SJCRH30 (cell line): ENCODE measurements around the gene GUCY2F. TPM values are rescaled to one million over a fixed set of nuclear protein-coding genes. Genes with fewer than 3 reads are reported as not detected.

ENCODE experiments used
- DNase-seq, 2 experiments: peaks; one replicate each; pipeline ENCODE4 v3.0.0-alpha.2; 2015 to 2020
- H3K27ac ChIP-seq: fragments of 250-450 bp; sonication (Bioruptor Pico); 2 replicates; pipeline ENCODE4 v1.5.1; 2020; ENCODE audit warnings: mild to moderate bottlenecking, moderate library complexity
- H3K27me3 ChIP-seq: fragments of 250-450 bp; sonication (Bioruptor Pico); 2 replicates; pipeline ENCODE4 v1.5.1; 2020; ENCODE audit warnings: mild to moderate bottlenecking, moderate library complexity
- H3K36me3 ChIP-seq: fragments of 250-450 bp; sonication (Bioruptor Pico); 2 replicates; pipeline ENCODE4 v1.5.1; 2020; ENCODE audit warnings: mild to moderate bottlenecking, moderate library complexity
- H3K4me1 ChIP-seq: fragments of 250-450 bp; sonication (Bioruptor Pico); 2 replicates; pipeline ENCODE4 v1.5.1; 2020; ENCODE audit warnings: mild to moderate bottlenecking, moderate library complexity
- H3K4me3 ChIP-seq: fragments of 250-450 bp; sonication (Bioruptor Pico); 2 replicates; pipeline ENCODE4 v1.5.1; 2020; ENCODE audit warnings: mild to moderate bottlenecking, moderate library complexity
- H3K9me3 ChIP-seq: fragments of 250-450 bp; sonication (Bioruptor Pico); replicated peaks from 2 replicates; pipeline ENCODE4 v1.5.1; 2020; ENCODE audit warnings: mild to moderate bottlenecking, moderate library complexity
- total RNA-seq: library from RNA; depleted of rRNA; stranded (reverse); fragments of >200 nt; shearing (Covaris generic); gene quantifications from 2 replicates; pipeline ENCODE4 v1.2.3, GENCODE V29; 2014

The GUCY2F gene
- total RNA-seq, 1 experiment from 2014 or later, result not detected

DNA sequence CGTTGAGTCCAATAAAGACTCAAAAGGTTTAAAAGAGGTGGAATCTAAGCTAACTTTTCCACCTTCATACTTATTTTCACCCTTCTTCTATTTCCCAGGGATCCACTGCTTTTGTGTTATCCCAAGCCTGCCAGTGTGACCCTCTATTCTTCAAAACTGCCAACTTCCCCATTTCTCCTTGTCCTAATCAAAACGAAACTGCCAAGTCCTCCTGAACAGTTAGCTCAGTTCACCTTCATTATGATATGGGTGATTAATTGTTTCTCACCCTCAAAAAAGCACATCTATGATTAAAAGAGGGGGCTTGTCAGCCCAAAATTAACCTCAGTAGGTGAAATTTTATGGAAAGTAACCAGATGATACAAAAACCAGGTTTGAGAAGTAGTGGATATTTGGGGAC, 108.4 kb downstream of the GUCY2F start:
- no peak for DNase-seq
- H3K9me3 ChIP-seq, result no peaks in the 10 kb centered on the region
- no peaks in the 10 kb centered on the region for H3K4me1 ChIP-seq
- H3K27me3 ChIP-seq, result no peaks in the 10 kb centered on the region
- no peak overlapping the region for H3K4me3 ChIP-seq
- no peak overlapping the region for H3K27ac ChIP-seq
- no peaks in the 10 kb centered on the region for H3K36me3 ChIP-seq

DNA sequence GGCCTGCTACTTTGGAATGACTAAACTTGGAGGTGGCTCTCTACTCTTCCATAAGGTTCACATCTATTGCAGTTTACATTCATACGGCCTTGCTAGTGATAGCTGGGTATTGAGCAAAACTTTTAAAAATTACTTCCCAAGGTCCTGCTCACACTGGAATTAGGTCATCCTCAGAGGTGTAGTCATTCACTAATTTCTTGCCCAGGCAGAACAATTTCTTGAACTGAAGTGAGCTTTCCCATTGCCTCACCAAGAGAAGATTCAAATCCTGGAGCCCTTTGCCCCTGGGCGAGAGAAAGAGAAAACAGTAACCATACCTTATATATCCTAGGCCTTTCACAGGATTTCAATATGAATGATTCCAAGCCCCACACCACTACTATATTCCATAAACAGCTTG, 109.2 kb downstream of the GUCY2F start:
- Histone ChIP-seq H3K27me3 (no peaks in the 10 kb centered on the region), H3K27ac (no peak overlapping the region), H3K4me3 (no peak overlapping the region), H3K36me3 (no peaks in the 10 kb centered on the region), H3K9me3 (no peaks in the 10 kb centered on the region), H3K4me1 (no peaks in the 10 kb centered on the region)
- DNase-seq, result no peak

DNA sequence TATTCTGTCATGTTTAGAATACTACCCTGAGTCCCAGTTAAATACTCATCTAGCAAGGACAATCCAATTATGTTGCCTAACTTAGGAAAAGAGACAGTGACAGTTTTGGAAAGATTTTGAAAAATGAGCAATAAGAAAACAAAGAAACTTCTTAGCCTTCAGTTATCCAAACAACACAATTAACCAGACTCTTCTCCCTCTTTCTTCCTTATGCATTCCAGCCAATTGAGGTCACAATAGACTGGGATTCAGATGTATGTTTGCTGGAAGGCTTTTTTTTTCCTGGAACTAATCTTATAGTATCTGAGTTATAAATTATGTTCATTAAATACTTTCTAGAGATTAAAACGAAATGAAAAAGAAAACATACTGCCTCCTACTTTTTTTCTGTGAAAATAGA, 109.6 kb downstream of the GUCY2F start:
- DNase-seq, result no peak
- no peaks in the 10 kb centered on the region for H3K36me3 ChIP-seq
- no peaks in the 10 kb centered on the region for H3K27me3 ChIP-seq
- H3K9me3 ChIP-seq, result no peaks in the 10 kb centered on the region
- no peaks in the 10 kb centered on the region for H3K4me1 ChIP-seq
- no peak overlapping the region for H3K4me3 ChIP-seq
- no peak overlapping the region for H3K27ac ChIP-seq

DNA sequence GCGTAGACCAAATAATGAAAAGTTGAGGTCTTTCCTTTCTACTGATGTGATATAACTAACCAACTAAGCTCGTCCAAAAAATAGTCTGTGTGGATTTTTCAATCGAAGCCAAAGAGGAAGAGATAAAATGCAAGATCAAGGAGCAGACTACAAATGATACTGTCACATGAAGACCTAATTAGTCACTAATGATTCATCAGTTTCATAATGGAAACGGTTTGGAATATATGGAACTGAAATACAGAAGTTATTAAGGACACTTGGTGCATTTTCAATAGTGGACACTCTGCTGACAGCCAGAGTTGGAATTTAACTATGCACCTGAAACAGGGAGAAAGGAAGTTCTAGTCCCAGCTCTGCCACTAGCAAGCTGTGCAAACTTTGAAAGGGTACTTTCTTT, 119.8 kb downstream of the GUCY2F start:
- DNase-seq, result no peak

GRCh38 chrX:109360301-109360700, 121.6 kb downstream of the GUCY2F start:
- no peaks in the 10 kb centered on the region for H3K4me1 ChIP-seq
- DNase-seq, result no peak

More for the DNA sequence above, 119.8 kb downstream of the GUCY2F start:
- no peaks in the 10 kb centered on the region for H3K27me3 ChIP-seq
- H3K4me1 ChIP-seq, result no peaks in the 10 kb centered on the region
- no peaks in the 10 kb centered on the region for H3K9me3 ChIP-seq
- no peak overlapping the region for H3K27ac ChIP-seq
- no peaks in the 10 kb centered on the region for H3K36me3 ChIP-seq
- H3K4me3 ChIP-seq, result no peak overlapping the region

GRCh38 chrX:109357706-109358105, 124.2 kb downstream of the GUCY2F start:
- Histone ChIP-seq H3K4me3 (no peak overlapping the region), H3K27me3 (no peaks in the 10 kb centered on the region), H3K27ac (no peak overlapping the region), H3K9me3 (no peaks in the 10 kb centered on the region), H3K4me1 (no peaks in the 10 kb centered on the region), H3K36me3 (no peaks in the 10 kb centered on the region)
- no peak for DNase-seq

More at GRCh38 chrX:109360301-109360700, 121.6 kb downstream of the GUCY2F start:
- Histone ChIP-seq H3K9me3 (no peaks in the 10 kb centered on the region), H3K27me3 (no peaks in the 10 kb centered on the region), H3K4me3 (no peak overlapping the region), H3K36me3 (no peaks in the 10 kb centered on the region), H3K27ac (no peak overlapping the region)

- H3K27ac ChIP-seq, result no peak overlapping the region
- no peak overlapping the region for H3K4me3 ChIP-seq
- no peaks in the 10 kb centered on the region for H3K36me3 ChIP-seq
- no peaks in the 10 kb centered on the region for H3K4me1 ChIP-seq
- no peaks in the 10 kb centered on the region for H3K9me3 ChIP-seq
- no peak for DNase-seq
- no peaks in the 10 kb centered on the region for H3K27me3 ChIP-seq
Measured at GRCh38 chrX:109356684-109357083, 125.2 kb downstream of the GUCY2F start.

- DNase-seq, result no peak
- Histone ChIP-seq H3K27me3 (no peaks in the 10 kb centered on the region), H3K27ac (no peak overlapping the region)
Measured at GRCh38 chrX:109352066-109352588, 129.8 kb downstream of the GUCY2F start.

GRCh38 chrX:109351557-109351956, 130.3 kb downstream of the GUCY2F start:
- Histone ChIP-seq H3K27me3 (no peaks in the 10 kb centered on the region), H3K9me3 (no peaks in the 10 kb centered on the region), H3K36me3 (no peaks in the 10 kb centered on the region), H3K27ac (no peak overlapping the region), H3K4me1 (no peaks in the 10 kb centered on the region), H3K4me3 (no peak overlapping the region)
- DNase-seq, result no peak

More at GRCh38 chrX:109352066-109352588, 129.8 kb downstream of the GUCY2F start:
- Histone ChIP-seq H3K4me3 (no peak overlapping the region), H3K9me3 (no peaks in the 10 kb centered on the region), H3K4me1 (no peaks in the 10 kb centered on the region), H3K36me3 (no peaks in the 10 kb centered on the region)

DNA sequence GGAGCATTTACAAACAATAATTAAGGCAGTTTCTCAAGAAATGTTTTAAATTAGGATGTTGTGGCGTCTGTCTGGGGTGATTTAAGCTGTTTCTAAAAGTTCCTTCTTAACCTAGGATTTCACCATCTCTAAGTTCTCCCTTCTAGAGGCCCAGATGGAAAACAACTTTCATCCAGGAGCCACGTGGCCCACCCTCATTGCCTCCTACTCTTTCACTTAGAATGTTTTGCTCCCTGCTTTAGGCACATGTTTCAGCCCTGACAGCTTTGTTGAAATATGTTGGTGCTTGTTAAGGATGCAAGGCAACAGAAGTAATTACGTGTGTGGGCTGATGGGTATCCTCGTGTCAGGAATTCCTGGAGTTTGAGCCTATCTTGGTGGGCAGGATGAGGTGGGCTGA, 131.3 kb downstream of the GUCY2F start:
- Histone ChIP-seq H3K27me3 (no peaks in the 10 kb centered on the region), H3K9me3 (no peaks in the 10 kb centered on the region), H3K27ac (no peak overlapping the region), H3K4me3 (no peak overlapping the region), H3K36me3 (no peaks in the 10 kb centered on the region), H3K4me1 (no peaks in the 10 kb centered on the region)
- DNase-seq, result no peak

GRCh38 chrX:109350051-109350450, 131.8 kb downstream of the GUCY2F start:
- Histone ChIP-seq H3K4me3 (no peak overlapping the region), H3K27me3 (no peaks in the 10 kb centered on the region), H3K9me3 (no peaks in the 10 kb centered on the region), H3K36me3 (no peaks in the 10 kb centered on the region), H3K4me1 (no peaks in the 10 kb centered on the region), H3K27ac (no peak overlapping the region)
- no peak for DNase-seq

DNA sequence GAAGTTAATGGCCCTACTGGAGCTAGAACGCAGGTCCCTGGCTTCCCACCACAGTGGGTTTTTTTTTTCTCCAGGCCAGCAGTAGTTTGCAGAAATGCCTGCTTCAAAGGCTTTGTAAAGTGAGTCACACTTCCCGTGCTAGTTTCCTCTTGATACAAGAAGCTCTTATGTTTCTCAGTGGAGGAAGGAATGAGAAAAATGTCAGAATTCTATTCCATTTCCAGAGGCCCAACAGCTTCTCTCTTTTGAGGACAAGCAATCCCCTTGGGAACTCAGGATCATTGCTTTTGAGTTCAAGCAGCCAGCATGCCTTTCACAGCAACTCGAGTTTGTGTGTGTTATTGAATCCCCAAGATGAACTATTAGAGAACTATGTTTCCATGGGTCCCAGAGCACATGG, 134.3 kb downstream of the GUCY2F start:
- H3K4me1 ChIP-seq, result no peaks in the 10 kb centered on the region
- no peaks in the 10 kb centered on the region for H3K36me3 ChIP-seq
- H3K9me3 ChIP-seq, result no peaks in the 10 kb centered on the region
- DNase-seq, result no peak
- no peaks in the 10 kb centered on the region for H3K27me3 ChIP-seq
- no peak overlapping the region for H3K27ac ChIP-seq
- H3K4me3 ChIP-seq, result no peak overlapping the region

DNA sequence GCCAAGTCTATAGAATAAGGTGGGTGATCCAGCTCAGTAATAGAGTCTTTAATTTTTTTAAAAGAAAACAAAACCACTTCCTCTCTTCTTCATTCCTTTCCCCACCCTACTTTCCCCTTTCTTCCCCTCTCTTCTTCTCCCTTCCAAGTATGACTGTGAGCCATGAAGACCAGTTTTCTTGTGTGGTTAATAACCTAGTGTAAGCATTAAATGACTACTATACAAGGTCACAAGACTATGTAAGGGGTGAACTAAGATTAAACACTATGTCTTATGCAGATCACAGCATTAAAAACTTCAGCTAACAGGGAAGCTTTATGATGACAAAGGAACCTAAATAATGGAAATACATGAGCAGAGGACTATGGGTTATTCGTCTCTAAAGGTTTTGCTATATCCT, 135.4 kb downstream of the GUCY2F start:
- Histone ChIP-seq H3K9me3 (no peaks in the 10 kb centered on the region), H3K27ac (no peak overlapping the region), H3K4me3 (no peak overlapping the region), H3K27me3 (no peaks in the 10 kb centered on the region), H3K36me3 (no peaks in the 10 kb centered on the region), H3K4me1 (no peaks in the 10 kb centered on the region)
- DNase-seq, result no peak

DNA sequence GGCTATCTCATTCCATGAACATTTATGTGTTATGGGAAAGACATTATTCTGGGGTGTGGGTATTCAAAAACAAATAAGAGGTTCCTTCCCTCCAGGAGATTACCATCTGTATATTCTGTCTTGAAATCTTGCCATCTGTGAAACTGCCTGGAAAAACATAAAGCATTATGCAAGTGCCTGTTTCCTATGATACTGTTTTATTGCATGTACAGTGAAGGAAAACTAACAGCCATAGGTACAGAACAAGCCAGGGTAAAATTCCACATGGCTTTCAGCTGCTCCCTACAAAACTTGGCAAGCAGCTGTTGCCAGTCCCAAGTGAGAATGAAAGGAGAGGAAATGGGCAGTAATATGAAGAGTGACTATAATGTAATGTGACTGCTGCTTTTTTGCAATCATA, 136.0 kb downstream of the GUCY2F start:
- Histone ChIP-seq H3K4me1 (no peaks in the 10 kb centered on the region), H3K4me3 (no peak overlapping the region), H3K27me3 (no peaks in the 10 kb centered on the region), H3K9me3 (no peaks in the 10 kb centered on the region), H3K36me3 (no peaks in the 10 kb centered on the region), H3K27ac (no peak overlapping the region)
- DNase-seq, result no peak

- H3K27me3 ChIP-seq, result no peaks in the 10 kb centered on the region
- no peak overlapping the region for H3K4me3 ChIP-seq
- no peaks in the 10 kb centered on the region for H3K36me3 ChIP-seq
- no peak overlapping the region for H3K27ac ChIP-seq
- no peaks in the 10 kb centered on the region for H3K4me1 ChIP-seq
- no peak for DNase-seq
- no peaks in the 10 kb centered on the region for H3K9me3 ChIP-seq
Measured at GRCh38 chrX:109344678-109345077, 137.2 kb downstream of the GUCY2F start.

GRCh38 chrX:109344101-109344500, 137.8 kb downstream of the GUCY2F start:
- no peaks in the 10 kb centered on the region for H3K9me3 ChIP-seq
- DNase-seq, result no peak
- H3K36me3 ChIP-seq, result no peaks in the 10 kb centered on the region
- no peaks in the 10 kb centered on the region for H3K4me1 ChIP-seq
- no peak overlapping the region for H3K4me3 ChIP-seq
- no peak overlapping the region for H3K27ac ChIP-seq
- no peaks in the 10 kb centered on the region for H3K27me3 ChIP-seq
